Measurements from ENCODE around the gene NCKAP5.
"Not testable (repeated sequence)": the region's sequence is repeated elsewhere in the genome, so short reads cannot be mapped to it uniquely, and the experiment has no call there.

Gene NCKAP5

GRCh38 chr2:133519677-133520076 lies 48.6 kb downstream of the NCKAP5 start:
- FAIRE-seq, result not testable (repeated sequence)

GRCh38 chr2:133518700-133519344 lies 49.4 kb downstream of the NCKAP5 start:
- FAIRE-seq, result no peak

- no peak for FAIRE-seq
These were observed 50.4 kb downstream of the NCKAP5 start for GRCh38 chr2:133517876-133518275.

- FAIRE-seq, result no peak
These were observed 51.7 kb downstream of the NCKAP5 start for GRCh38 chr2:133516405-133517026.

GRCh38 chr2:133515271-133515670 lies 53.0 kb downstream of the NCKAP5 start:
- FAIRE-seq, result no peak

- no peak for FAIRE-seq
These were observed 54.4 kb downstream of the NCKAP5 start for GRCh38 chr2:133513893-133514292.

GRCh38 chr2:133512121-133512520 lies 56.1 kb downstream of the NCKAP5 start:
- no peak for FAIRE-seq

GRCh38 chr2:133511679-133512078 lies 56.6 kb downstream of the NCKAP5 start:
- no peak for FAIRE-seq

GRCh38 chr2:133509777-133510176 lies 58.5 kb downstream of the NCKAP5 start:
- FAIRE-seq, result no peak

- FAIRE-seq, result no peak
These were observed 59.6 kb downstream of the NCKAP5 start for GRCh38 chr2:133508546-133509165.

GRCh38 chr2:133506996-133507395 lies 61.3 kb downstream of the NCKAP5 start:
- no peak for FAIRE-seq

GRCh38 chr2:133504566-133505505 lies 63.4 kb downstream of the NCKAP5 start:
- no peak for FAIRE-seq

- FAIRE-seq, result no peak
These were observed 64.3 kb downstream of the NCKAP5 start for GRCh38 chr2:133503927-133504326.

GRCh38 chr2:133503323-133503722 lies 64.9 kb downstream of the NCKAP5 start:
- FAIRE-seq, result no peak

- no peak for FAIRE-seq
These were observed 65.6 kb downstream of the NCKAP5 start for GRCh38 chr2:133502678-133503077.

GRCh38 chr2:133500917-133501316 lies 67.3 kb downstream of the NCKAP5 start:
- no peak for FAIRE-seq

GRCh38 chr2:133498662-133499585 lies 69.3 kb downstream of the NCKAP5 start:
- no peak for FAIRE-seq

GRCh38 chr2:133497951-133498565 lies 70.2 kb downstream of the NCKAP5 start:
- FAIRE-seq, result no peak

GRCh38 chr2:133497270-133497893 lies 70.9 kb downstream of the NCKAP5 start:
- no peak for FAIRE-seq

GRCh38 chr2:133496501-133497269 lies 71.6 kb downstream of the NCKAP5 start:
- no peak for FAIRE-seq
